ENCODE data around the gene KDM2A.

KDM2A gene

DNA sequence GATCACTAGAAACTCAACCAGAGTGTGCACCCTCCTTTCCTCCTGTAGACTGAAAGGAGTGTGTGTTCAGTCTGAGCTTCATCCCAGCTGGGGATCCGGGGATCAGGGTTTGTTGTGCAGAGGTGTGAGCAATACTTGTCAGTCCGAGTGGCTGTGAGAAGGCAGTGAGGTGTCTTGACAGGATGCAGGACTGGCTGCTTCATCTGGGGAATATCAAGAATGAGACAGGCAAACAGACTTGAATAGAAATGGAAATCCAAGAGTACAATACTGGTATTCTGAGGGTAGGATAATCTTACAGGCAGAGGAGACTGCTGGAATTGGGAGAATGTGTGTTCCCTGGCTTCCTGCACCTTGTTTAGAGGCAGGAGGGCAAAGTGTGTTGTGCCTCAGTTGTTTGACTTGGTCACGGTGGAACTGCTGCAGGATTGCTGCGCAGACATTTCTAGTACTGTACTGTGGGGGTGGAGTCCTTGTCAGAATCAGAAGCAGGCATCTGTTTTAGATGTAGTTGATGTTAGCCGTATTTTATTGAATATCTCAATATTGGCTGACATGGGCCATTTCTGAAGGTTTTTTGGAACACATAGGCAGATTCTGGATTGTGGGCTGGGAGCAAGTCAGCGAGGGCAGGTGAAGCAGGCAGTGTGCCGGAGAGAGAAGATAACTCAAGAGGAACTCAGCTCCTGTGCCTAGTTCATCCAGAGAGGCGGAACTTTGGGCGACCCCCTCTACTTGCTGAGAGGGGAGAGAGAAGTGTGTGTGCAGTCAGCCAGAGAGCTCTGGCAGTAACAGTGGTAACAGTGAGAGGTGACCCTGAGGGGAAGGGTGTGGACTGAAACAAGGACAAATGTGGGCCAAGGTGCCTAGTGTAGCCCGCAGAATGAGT, 120.1 kb downstream of the KDM2A start:
- peak overlapping the region in 1 of 2 experiments; percentile 3 for H3K4ac ChIP-seq (ENCODE audit: low read depth in 1 of 2, low read length in 2 of 2)
- H4K8ac ChIP-seq (ENCODE audit: low read length), result no peak overlapping the region
- no peak overlapping the region for H2AK5ac ChIP-seq (ENCODE audit: low read length, severe bottlenecking)
- no peak overlapping the region for H4K91ac ChIP-seq (ENCODE audit: low read length)
- peak overlapping the region; percentile 55 for H3K27ac ChIP-seq (ENCODE audit: low read length, poor library complexity, severe bottlenecking)
- peak; percentile 45 for DNase-seq
- H3K27me3 ChIP-seq (ENCODE audit: control insufficient read depth in 1 of 2, insufficient read depth in 1 of 2, low read length in 2 of 2), result no peaks in the 10 kb centered on the region
- peaks cover 14% of the 10 kb centered on the region for H3K4me1 ChIP-seq (ENCODE audit: control insufficient read depth, insufficient read depth, low read depth, low read length)
- peaks cover 10% of the 10 kb centered on the region for H3K79me1 ChIP-seq (replicated peaks; ENCODE audit: low read length, poor library complexity, severe bottlenecking)
- H3K18ac ChIP-seq (ENCODE audit: low read depth in 1 of 2, low read length in 2 of 2), result peak overlapping the region in 1 of 2 experiments; percentile 54
- peak overlapping the region; percentile 81 for H3K9ac ChIP-seq (ENCODE audit: low read length)
- no peak overlapping the region for H2BK120ac ChIP-seq (ENCODE audit: low read depth, low read length)
- peak overlapping the region in 1 of 2 experiments; percentile 26 for H3K14ac ChIP-seq (ENCODE audit: low read length in 2 of 2)
- no peaks in the 10 kb centered on the region for H3K9me3 ChIP-seq (ENCODE audit: control insufficient read depth, low read length)
- H3K4me2 ChIP-seq (ENCODE audit: low read length, poor library complexity, severe bottlenecking), result peak overlapping the region; percentile 37
- no peak overlapping the region for H2BK5ac ChIP-seq (ENCODE audit: low read depth, low read length, poor library complexity, severe bottlenecking)
- WGBS, result 24% methylated on average over 10 of the region's 10 CpGs
- H2BK12ac ChIP-seq (ENCODE audit: low read length in 2 of 2), result peak overlapping the region in 1 of 2 experiments; percentile 25
- no peak overlapping the region for H2BK15ac ChIP-seq (ENCODE audit: low read depth, poor library complexity, severe bottlenecking)
- peak overlapping the region in 1 of 2 experiments; percentile 89 for H3K4me3 ChIP-seq (ENCODE audit: insufficient read depth in 1 of 2, low read depth in 1 of 2, low read length in 2 of 2)
- no peak overlapping the region for H3K23ac ChIP-seq (ENCODE audit: low read length in 2 of 2)
- H3K36me3 ChIP-seq (ENCODE audit: control insufficient read depth in 1 of 2, insufficient read depth in 2 of 2, low read depth in 1 of 2, low read length in 2 of 2), result peaks cover 6 to 31% of the 10 kb centered on the region in 2 experiments
- H2AFZ ChIP-seq (ENCODE audit: low read depth, low read length), result peak overlapping the region; percentile 66

DNA sequence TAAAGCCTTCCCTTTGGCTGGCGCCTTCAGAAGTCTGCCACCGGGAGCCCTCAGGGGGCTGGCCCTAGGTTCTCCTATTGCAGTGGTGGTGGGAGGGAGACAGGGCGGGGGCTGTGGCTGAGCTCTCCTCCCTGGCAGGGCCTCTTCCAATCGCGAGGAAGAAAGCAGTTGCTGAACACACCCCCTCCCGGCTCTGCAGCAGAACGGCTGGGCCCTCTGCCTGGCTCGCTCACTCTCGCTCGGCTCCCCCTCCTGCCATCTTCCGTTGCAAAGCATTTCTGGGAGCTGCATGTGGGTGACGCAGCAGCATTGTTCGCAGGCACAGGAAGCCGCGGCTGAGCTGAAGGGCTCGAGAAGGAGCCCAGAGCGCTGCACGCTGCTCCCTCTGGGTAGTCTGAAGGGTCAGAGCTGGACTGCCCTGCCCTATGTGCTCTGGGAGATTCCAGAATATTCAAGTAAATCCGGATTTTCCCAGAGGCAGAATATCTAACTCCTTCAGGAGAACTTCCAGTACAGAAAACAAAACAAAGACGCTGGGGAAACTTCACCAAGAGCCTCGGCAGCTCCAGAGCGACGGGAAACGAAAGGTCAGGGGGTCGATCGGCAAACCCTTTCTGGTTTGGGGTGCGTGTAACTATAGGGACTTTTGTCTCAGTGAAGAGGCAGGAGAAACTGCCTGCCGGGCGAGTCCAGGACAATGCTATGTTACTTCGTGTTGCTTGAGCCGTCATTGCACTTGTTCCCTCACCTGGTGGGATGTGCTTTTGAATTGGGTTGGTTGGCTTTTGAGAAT, 120.9 kb downstream of the KDM2A start:
- Histone ChIP-seq H2BK5ac (ENCODE audit: low read depth, low read length, poor library complexity, severe bottlenecking) (peak overlapping the region; percentile 66), H4K8ac (ENCODE audit: low read length) (no peak overlapping the region), H2AK5ac (ENCODE audit: low read length, severe bottlenecking) (no peak overlapping the region), H3K4me2 (ENCODE audit: low read length, poor library complexity, severe bottlenecking) (peak overlapping the region; percentile 57), H3K4me1 (ENCODE audit: control insufficient read depth, insufficient read depth, low read depth, low read length) (peaks cover 14% of the 10 kb centered on the region), H3K9ac (ENCODE audit: low read length) (peak overlapping the region; percentile 95), H3K27me3 (ENCODE audit: control insufficient read depth in 1 of 2, insufficient read depth in 1 of 2, low read length in 2 of 2) (no peaks in the 10 kb centered on the region), H4K91ac (ENCODE audit: low read length) (no peak overlapping the region), H3K9me3 (ENCODE audit: control insufficient read depth, low read length) (no peaks in the 10 kb centered on the region), H2BK12ac (ENCODE audit: low read length in 2 of 2) (peak overlapping the region in 1 of 2 experiments; percentile 49), H2BK120ac (ENCODE audit: low read depth, low read length) (no peak overlapping the region), H3K18ac (ENCODE audit: low read depth in 1 of 2, low read length in 2 of 2) (peak overlapping the region in 1 of 2 experiments; percentile 70), H3K79me1 (replicated peaks; ENCODE audit: low read length, poor library complexity, severe bottlenecking) (peaks cover 9% of the 10 kb centered on the region), H3K36me3 (ENCODE audit: control insufficient read depth in 1 of 2, insufficient read depth in 2 of 2, low read depth in 1 of 2, low read length in 2 of 2) (peaks cover 3 to 32% of the 10 kb centered on the region in 2 experiments), H2AFZ (ENCODE audit: low read depth, low read length) (no peak overlapping the region), H3K23ac (ENCODE audit: low read length in 2 of 2) (peak overlapping the region in 1 of 2 experiments; percentile 96), H2BK15ac (ENCODE audit: low read depth, poor library complexity, severe bottlenecking) (no peak overlapping the region), H3K27ac (ENCODE audit: low read length, poor library complexity, severe bottlenecking) (peak overlapping the region; percentile 89), H3K4me3 (ENCODE audit: insufficient read depth in 1 of 2, low read depth in 1 of 2, low read length in 2 of 2) (peak overlapping the region; percentile 65 to 89), H3K14ac (ENCODE audit: low read length in 2 of 2) (peak overlapping the region in 1 of 2 experiments; percentile 77), H3K4ac (ENCODE audit: low read depth in 1 of 2, low read length in 2 of 2) (peak overlapping the region; percentile 21 to 85)
- WGBS, result under 1% methylated on average over 28 of the region's 31 CpGs
- peak; percentile 99 for DNase-seq

DNA sequence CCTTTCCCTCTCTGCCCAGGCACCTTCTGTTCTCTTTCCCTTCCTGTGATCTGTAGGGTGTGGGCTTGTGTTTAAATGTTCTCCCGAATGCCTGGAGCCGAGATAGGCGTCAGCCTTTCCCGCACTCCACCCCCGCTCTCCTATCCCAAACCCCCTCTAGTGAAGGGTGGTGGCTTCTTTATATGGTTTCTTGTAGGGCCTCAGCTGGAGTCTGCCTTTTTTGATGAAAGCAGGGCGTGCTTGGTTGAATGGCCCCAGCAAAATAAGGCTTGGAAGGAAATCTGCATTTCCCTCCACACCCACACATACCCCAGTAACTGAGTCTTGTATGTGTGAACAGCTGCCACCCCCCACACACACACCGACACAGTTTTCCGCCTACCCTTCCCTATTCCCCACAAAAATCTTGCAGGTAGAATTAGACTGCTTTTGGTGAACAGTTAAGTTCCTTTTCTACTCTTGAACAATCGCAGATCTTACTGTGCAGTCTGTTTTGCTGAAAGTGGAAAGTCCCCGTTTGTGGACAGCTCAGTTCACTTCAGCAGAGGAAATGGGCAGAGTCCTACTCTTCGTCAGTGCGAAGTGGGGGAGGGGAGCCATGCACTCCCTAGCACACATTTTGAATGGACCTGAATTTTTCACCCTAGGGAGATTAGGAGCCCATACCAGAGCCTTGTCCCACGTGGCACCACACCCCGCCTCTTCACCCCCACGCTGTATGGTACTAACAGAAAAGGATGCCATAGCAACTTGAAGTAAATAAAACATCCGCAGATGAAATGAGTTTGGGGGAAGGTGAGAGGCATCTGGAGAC, 121.7 kb downstream of the KDM2A start:
- Histone ChIP-seq H2BK15ac (ENCODE audit: low read depth, poor library complexity, severe bottlenecking) (no peak overlapping the region), H3K4me1 (ENCODE audit: control insufficient read depth, insufficient read depth, low read depth, low read length) (peaks cover 14% of the 10 kb centered on the region), H3K4ac (ENCODE audit: low read depth in 1 of 2, low read length in 2 of 2) (peak overlapping the region; percentile 21 to 85), H3K9ac (ENCODE audit: low read length) (peak overlapping the region; percentile 95), H3K36me3 (ENCODE audit: control insufficient read depth in 1 of 2, insufficient read depth in 2 of 2, low read depth in 1 of 2, low read length in 2 of 2) (peaks cover 9 to 39% of the 10 kb centered on the region in 2 experiments), H2BK120ac (ENCODE audit: low read depth, low read length) (no peak overlapping the region), H3K27ac (ENCODE audit: low read length, poor library complexity, severe bottlenecking) (peak overlapping the region; percentile 89), H2BK5ac (ENCODE audit: low read depth, low read length, poor library complexity, severe bottlenecking) (no peak overlapping the region), H3K27me3 (ENCODE audit: control insufficient read depth in 1 of 2, insufficient read depth in 1 of 2, low read length in 2 of 2) (no peaks in the 10 kb centered on the region), H2AFZ (ENCODE audit: low read depth, low read length) (no peak overlapping the region), H3K4me3 (ENCODE audit: insufficient read depth in 1 of 2, low read depth in 1 of 2, low read length in 2 of 2) (peak overlapping the region; percentile 65 to 89), H3K9me3 (ENCODE audit: control insufficient read depth, low read length) (no peaks in the 10 kb centered on the region), H3K23ac (ENCODE audit: low read length in 2 of 2) (peak overlapping the region in 1 of 2 experiments; percentile 96), H3K4me2 (ENCODE audit: low read length, poor library complexity, severe bottlenecking) (peak overlapping the region; percentile 57), H3K18ac (ENCODE audit: low read depth in 1 of 2, low read length in 2 of 2) (peak overlapping the region in 1 of 2 experiments; percentile 70), H3K14ac (ENCODE audit: low read length in 2 of 2) (peak overlapping the region in 1 of 2 experiments; percentile 77), H4K8ac (ENCODE audit: low read length) (no peak overlapping the region), H3K79me1 (replicated peaks; ENCODE audit: low read length, poor library complexity, severe bottlenecking) (peaks cover 12% of the 10 kb centered on the region), H4K91ac (ENCODE audit: low read length) (no peak overlapping the region), H2BK12ac (ENCODE audit: low read length in 2 of 2) (peak overlapping the region in 1 of 2 experiments; percentile 49), H2AK5ac (ENCODE audit: low read length, severe bottlenecking) (no peak overlapping the region)
- peak; percentile 93 for DNase-seq
- under 1% methylated on average over 7 of the region's 16 CpGs for WGBS

Data from mesenchymal stem cell (in vitro differentiated cells and primary cell).